AG08396 (cell line): ENCODE measurements around the gene CCHCR1.
"Not testable (repeated sequence)": the region's sequence is repeated elsewhere in the genome, so short reads cannot be mapped to it uniquely, and the experiment has no call there.

Source experiments
- DNase-seq: peaks from one replicate; pipeline ENCODE4 v3.0.0; 2012; ENCODE audit warnings: low spot score, mixed read lengths

The CCHCR1 gene

GRCh38 chr6:31157513-31158139 is at the start of gene CCHCR1:
Gene CCHCR1, minus strand, starts transcription at chr6:31157802. Its CDS starts 202 bp downstream, at chr6:31157600.
- DNase-seq: no peak

- DNase-seq: no peak
Observed at GRCh38 chr6:31205638-31206037, 48.0 kb upstream of the CCHCR1 start.

- no peak for DNase-seq
Observed at GRCh38 chr6:31204751-31205145, 47.1 kb upstream of the CCHCR1 start.

- no peak for DNase-seq
Observed at GRCh38 chr6:31203345-31203979, 45.9 kb upstream of the CCHCR1 start.

GRCh38 chr6:31202259-31203166 is 44.9 kb upstream of the CCHCR1 start:
- DNase-seq: no peak

- not testable (repeated sequence) for DNase-seq
Observed at GRCh38 chr6:31199105-31199452, 41.5 kb upstream of the CCHCR1 start.

GRCh38 chr6:31197559-31198305 is 40.1 kb upstream of the CCHCR1 start:
- DNase-seq: peak; percentile 68

GRCh38 chr6:31196251-31197022 is 38.8 kb upstream of the CCHCR1 start:
- not testable (repeated sequence) for DNase-seq

- not testable (repeated sequence) for DNase-seq
Observed at GRCh38 chr6:31195308-31195979, 37.8 kb upstream of the CCHCR1 start.

GRCh38 chr6:31194061-31194834 is 36.6 kb upstream of the CCHCR1 start:
- DNase-seq: no peak

- DNase-seq: no peak
Observed at GRCh38 chr6:31193206-31193605, 35.6 kb upstream of the CCHCR1 start.

GRCh38 chr6:31192431-31193105 is 35.0 kb upstream of the CCHCR1 start:
- DNase-seq: peak; percentile 73

- DNase-seq: no peak
Observed at GRCh38 chr6:31190488-31190887, 32.9 kb upstream of the CCHCR1 start.

GRCh38 chr6:31189223-31189622 is 31.6 kb upstream of the CCHCR1 start:
- not testable (repeated sequence) for DNase-seq

- no peak for DNase-seq
Observed at GRCh38 chr6:31187780-31188194, 30.2 kb upstream of the CCHCR1 start.

GRCh38 chr6:31186052-31186734 is 28.6 kb upstream of the CCHCR1 start:
- DNase-seq: no peak

- DNase-seq: not testable (repeated sequence)
Observed at GRCh38 chr6:31185695-31186051, 28.1 kb upstream of the CCHCR1 start.

- DNase-seq: not testable (repeated sequence)
Observed at GRCh38 chr6:31183859-31184258, 26.3 kb upstream of the CCHCR1 start.

- DNase-seq: not testable (repeated sequence)
Observed at GRCh38 chr6:31183287-31183686, 25.7 kb upstream of the CCHCR1 start.
